ENCODE data around the gene EVI5L.

GRCh38 chr19:7900401-7900870 lies 70.4 kb downstream of the EVI5L start:
- no peak for TF ChIP-seq POLR2AphosphoS5 (IDR thresholded peaks at IDR 0.05; ENCODE audit: low read depth, low read length)
- no peak for TF ChIP-seq CTCF (IDR thresholded peaks at IDR 0.05)

Measured in Panc1 (cell line).